IMR-90 (cell line): Measurements from ENCODE around the gene ELANE. TPM values are rescaled to one million over a fixed set of nuclear protein-coding genes. Genes with fewer than 3 reads are reported as not detected.
A peak's percentile ranks its signal among the peaks of the same experiment; 100 is the strongest.

Source experiments
- ATAC-seq: fragments of 200-7000 bp; cut with Tn5 transposase; 2 replicates; pipeline ENCODE4 v1.9.1; 2020; ENCODE audit warnings: low read depth, mild to moderate bottlenecking, moderate library complexity
- BruUV-seq: library from RNA; stranded (reverse); fragments of 400-500 nt; replicated peaks from 2 replicates; lab custom pipeline; 2021; lab: Mats Ljungman, UMichigan
- CTCF ChIA-PET: fragments of 300-600 bp; formaldehyde crosslinking; extraction: SDS; loops from one replicate; lab custom pipeline; 2021; ENCODE audit warnings: antibody characterized with exemption; lab: Yijun Ruan, JAX
- POLR2A ChIA-PET: fragments of 300-600 bp; sonication (Branson Sonifier 250); formaldehyde crosslinking; loops from one replicate; lab custom pipeline; 2022; ENCODE audit warnings: antibody characterized with exemption; ENCODE audit not compliant: unreplicated experiment; lab: Charles Lee
- DNase-seq: peaks from one replicate; pipeline ENCODE4 v3.0.0; 2013
- H2AFZ ChIP-seq: replicated peaks from 2 replicates; pipeline ENCODE3; 2013; ENCODE audit warnings: low read length, mild to moderate bottlenecking; ENCODE audit not compliant: poor library complexity
- H2AK5ac ChIP-seq: 2 replicates; pipeline ENCODE4 v1.6.1; 2013; ENCODE audit warnings: low read depth, low read length, inconsistent platforms
- H2AK9ac ChIP-seq: replicated peaks from 2 replicates; pipeline ENCODE3; 2013; ENCODE audit warnings: mild to moderate bottlenecking, low read depth, low read length, moderate library complexity; ENCODE audit not compliant: poor library complexity
- H2BK120ac ChIP-seq: 2 replicates; pipeline ENCODE4 v1.6.1; 2013; ENCODE audit warnings: low read depth, low read length, inconsistent platforms
- H2BK15ac ChIP-seq: 3 replicates; pipeline ENCODE4 v1.6.1; 2013; ENCODE audit warnings: low read depth, low read length, inconsistent platforms
- H2BK20ac ChIP-seq: 2 replicates; pipeline ENCODE4 v1.6.1; 2013; ENCODE audit warnings: low read depth, mild to moderate bottlenecking, inconsistent platforms, low read length, moderate library complexity
- H2BK5ac ChIP-seq: 2 replicates; pipeline ENCODE4 v1.6.1; 2013; ENCODE audit warnings: mild to moderate bottlenecking, low read depth, low read length, inconsistent platforms; ENCODE audit not compliant: poor library complexity, severe bottlenecking
- H3K14ac ChIP-seq: replicated peaks from 2 replicates; pipeline ENCODE4 v1.6.1; 2013; ENCODE audit warnings: low read depth, low read length, inconsistent platforms
- H3K18ac ChIP-seq: 2 replicates; pipeline ENCODE4 v1.6.1; 2013; ENCODE audit warnings: low read depth, low read length, control low read depth
- H3K23ac ChIP-seq: 2 replicates; pipeline ENCODE4 v1.6.1; 2013; ENCODE audit warnings: low read depth, low read length, inconsistent platforms
- H3K27ac ChIP-seq: 2 replicates; pipeline ENCODE4 v1.5.1; 2013; ENCODE audit warnings: mild to moderate bottlenecking, control low read depth, low read length; ENCODE audit not compliant: insufficient read depth
- H3K27me3 ChIP-seq: 2 replicates; pipeline ENCODE4 v1.6.1; 2013; ENCODE audit warnings: low read length; ENCODE audit not compliant: control insufficient read depth, insufficient read depth
- H3K36me3 ChIP-seq: 2 replicates; pipeline ENCODE4 v1.6.1; 2013; ENCODE audit warnings: low read length, mixed read lengths; ENCODE audit not compliant: control insufficient read depth, insufficient read depth
- H3K4ac ChIP-seq: 2 replicates; pipeline ENCODE4 v1.6.1; 2013; ENCODE audit warnings: low read depth, low read length, inconsistent platforms
- H3K4me1 ChIP-seq: 2 replicates; pipeline ENCODE4 v1.6.1; 2013; ENCODE audit warnings: low read length, mixed read lengths; ENCODE audit not compliant: control insufficient read depth, insufficient read depth
- H3K4me2 ChIP-seq: 2 replicates; pipeline ENCODE4 v1.6.1; 2013; ENCODE audit warnings: low read depth, mild to moderate bottlenecking, control low read depth, low read length, moderate library complexity
- H3K4me3 ChIP-seq: 2 replicates; pipeline ENCODE4 v1.5.1; 2013; ENCODE audit warnings: low read depth, mild to moderate bottlenecking, control low read depth, low read length, moderate library complexity; ENCODE audit not compliant: insufficient read depth
- H3K56ac ChIP-seq: 2 replicates; pipeline ENCODE4 v1.6.1; 2013; ENCODE audit warnings: low read length, inconsistent platforms; ENCODE audit not compliant: insufficient read depth; ENCODE audit errors: extremely low read depth
- H3K79me1 ChIP-seq, 2 experiments: 2 replicates each; pipeline ENCODE4 v1.6.1; 2013; ENCODE audit warnings: low read length in 2 of 2, inconsistent platforms in 1 of 2, low read depth in 1 of 2
- H3K9ac ChIP-seq: 2 replicates; pipeline ENCODE4 v1.6.1; 2013; ENCODE audit warnings: low read depth, low read length, control low read depth
- H3K9me1 ChIP-seq: 2 replicates; pipeline ENCODE4 v1.6.1; 2013; ENCODE audit warnings: low read length, inconsistent platforms; ENCODE audit not compliant: insufficient read depth
- H3K9me3 ChIP-seq: 2 replicates; pipeline ENCODE4 v1.6.1; 2013; ENCODE audit warnings: low read length; ENCODE audit not compliant: control insufficient read depth, insufficient read depth
- H4K20me1 ChIP-seq: 2 replicates; pipeline ENCODE4 v1.6.1; 2013; ENCODE audit warnings: low read length, inconsistent platforms; ENCODE audit not compliant: insufficient read depth
- H4K5ac ChIP-seq: 2 replicates; pipeline ENCODE4 v1.6.1; 2013; ENCODE audit warnings: mild to moderate bottlenecking, low read depth, low read length, control low read depth
- H4K8ac ChIP-seq, 2 experiments: 2 replicates each; pipeline ENCODE4 v1.6.1; 2013; ENCODE audit warnings: low read depth in 2 of 2, low read length in 2 of 2, control low read depth in 1 of 2, inconsistent platforms in 1 of 2
- H4K91ac ChIP-seq: 2 replicates; pipeline ENCODE4 v1.6.1; 2013; ENCODE audit warnings: low read depth, low read length, inconsistent platforms; ENCODE audit not compliant: insufficient read depth
- MAFK ChIP-seq: IDR thresholded peaks from 2 replicates; pipeline ENCODE4 v1.6.1; 2012; ENCODE audit warnings: low read depth, low read length, improper control_type of control experiment
- MXI1 ChIP-seq: IDR thresholded peaks from 2 replicates; pipeline ENCODE4 v1.6.1; 2012; ENCODE audit warnings: low read depth, mild to moderate bottlenecking, low read length, moderate library complexity, borderline replicate concordance
- WGBS, 2 experiments: methylation state at CpG; one replicate each; pipeline versions ENCODE4 v1.1.5 to v1.1.7; 2013; ENCODE audit warnings: missing lambda C conversion rate in 2 of 2; ENCODE audit not compliant: insufficient read length in 1 of 2; ENCODE audit errors: extremely low coverage in 2 of 2; 5-methylcytosine and 5-hydroxymethylcytosine counted together
- dilution Hi-C: fragments of 300-500 bp; cut with HindIII; formaldehyde crosslinking; loops from one replicate; pipeline ENCODE4 v1.14.3; 2018; ENCODE audit warnings: low sequenced_read_pairs; ENCODE audit not compliant: unreplicated experiment
- in situ Hi-C: fragments of 300-500 bp; cut with MboI; formaldehyde crosslinking; loops from 3 replicates; pipeline ENCODE4 v1.14.3; 2019; ENCODE audit warnings: low sequenced_read_pairs, inconsistent platforms, mixed read lengths
- intact Hi-C: fragments of 100-400 bp; cut with micrococcal nuclease; formaldehyde crosslinking; loops from 2 replicates; pipeline ENCODE4 v1.10.0; 2022
- polyA plus RNA-seq, 3 experiments: library from polyadenylated mRNA; depleted of rRNA; stranded (reverse); fragments of >200 nt; gene quantifications; 2 replicates each; pipeline ENCODE4 v1.2.3, GENCODE V29; 2012; ENCODE audit warnings: low replicate concordance in 1 of 3
- total RNA-seq: library from RNA; depleted of rRNA; stranded (reverse); fragments of >200 nt; gene quantifications from 2 replicates; pipeline ENCODE4 v1.2.3, GENCODE V29; 2012

Gene ELANE
- total and polyA plus RNA-seq, 2 of the 4 experiments (the other 2 are of a cell fraction), result 0.27 TPM; not detected in 1

GRCh38 chr19:887072-887471, 35.0 kb downstream of the ELANE start:
- Histone ChIP-seq H4K5ac (no peak overlapping the region), H3K27me3 (no peaks in the 10 kb centered on the region), H3K4me2 (no peak overlapping the region), H3K4me3 (no peak overlapping the region), H4K20me1 (peaks cover 6% of the 10 kb centered on the region), H3K18ac (no peak overlapping the region), H3K56ac (no peak overlapping the region), H3K36me3 (peaks cover 72% of the 10 kb centered on the region), H3K4ac (no peak overlapping the region), H2AK9ac (no peak overlapping the region), H2BK120ac (no peak overlapping the region), H3K9me3 (no peaks in the 10 kb centered on the region), H3K9me1 (no peaks in the 10 kb centered on the region), H3K79me1 (peaks cover 13 to 41% of the 10 kb centered on the region in 2 experiments; a peak in 3 of 4 replicates), H2BK5ac (no peak overlapping the region), H2BK20ac (no peak overlapping the region), H3K23ac (no peak overlapping the region), H2AK5ac (no peak overlapping the region), H4K91ac (no peak overlapping the region), H2BK15ac (no peak overlapping the region), H2AFZ (no peak overlapping the region), H3K4me1 (no peaks in the 10 kb centered on the region), H4K8ac (no peak overlapping the region), H3K14ac (no peak overlapping the region), H3K9ac (no peak overlapping the region), H3K27ac (no peak overlapping the region)
- ATAC-seq (no peak), DNase-seq (peak; percentile 67)
- intact Hi-C loops, result no loop called here
- CTCF ChIA-PET, result no interaction called here
- TF ChIP-seq MAFK (no peak), MXI1 (peak; percentile 61; the same call in 1 of the 2 replicates)
- no CpG with 5 or more reads among the region's 16 CpGs for WGBS, 2 experiments
- dilution Hi-C loops, result no loop called here
- in situ Hi-C loops, result no loop called here
- no TSS peak for BruUV-seq
- POLR2A ChIA-PET, result no interaction called here
